Measurements from ENCODE around the gene STK38L. TPM values are rescaled to one million over a fixed set of nuclear protein-coding genes. Genes with fewer than 3 reads are reported as not detected.

STK38L gene
- total and polyA plus RNA-seq, 2 of the 4 experiments (the other 2 are of a cell fraction) = 5.1 to 7.2 TPM

DNA sequence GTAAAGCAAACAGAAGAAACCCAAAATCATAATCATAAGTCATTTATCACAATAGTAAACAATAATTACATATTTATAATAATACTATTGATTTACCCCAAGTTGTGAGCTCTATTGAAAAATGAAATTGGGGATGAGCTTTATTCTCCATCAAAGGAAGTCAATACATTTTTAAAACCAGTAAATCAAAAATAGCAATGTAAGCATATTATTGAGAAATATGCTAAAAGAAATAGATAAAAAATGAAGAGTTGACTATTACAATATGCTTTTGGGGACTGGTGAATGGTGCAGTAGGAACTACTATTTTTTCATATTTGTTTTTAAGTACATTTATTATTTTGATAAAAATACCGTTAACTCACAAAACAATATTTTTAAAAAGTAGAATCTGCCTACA, 31.2 kb upstream of the STK38L start:
- no peak overlapping the region for H2BK20ac ChIP-seq (ENCODE audit: low read depth, low read length)
- H4K8ac ChIP-seq (ENCODE audit: low read depth in 2 of 2, low read length in 2 of 2) = no peak overlapping the region
- no peak overlapping the region for H3K56ac ChIP-seq (ENCODE audit: extremely low read depth, insufficient read depth, low read length)
- H3K9ac ChIP-seq (ENCODE audit: low read depth, low read length) = no peak overlapping the region
- BruUV-seq (replicated peaks) = no TSS peak
- H2BK120ac ChIP-seq (ENCODE audit: low read depth, low read length) = no peak overlapping the region
- H3K36me3 ChIP-seq (ENCODE audit: control insufficient read depth, insufficient read depth, low read length) = no peaks in the 10 kb centered on the region
- no peak overlapping the region for H4K91ac ChIP-seq (ENCODE audit: insufficient read depth, low read depth, low read length)
- no peak overlapping the region for H2AK9ac ChIP-seq (replicated peaks; ENCODE audit: low read depth, low read length, poor library complexity)
- H3K79me1 ChIP-seq (ENCODE audit: low read depth in 1 of 2, low read length in 2 of 2) = no peaks in the 10 kb centered on the region
- no peak overlapping the region for H3K4me2 ChIP-seq (ENCODE audit: low read depth, low read length)
- H3K4me1 ChIP-seq (ENCODE audit: control insufficient read depth, insufficient read depth, low read length) = no peaks in the 10 kb centered on the region
- H4K20me1 ChIP-seq (ENCODE audit: insufficient read depth, low read length) = no peaks in the 10 kb centered on the region
- no peak for DNase-seq
- no peak overlapping the region for H2AFZ ChIP-seq (replicated peaks; ENCODE audit: low read length, poor library complexity)
- H3K18ac ChIP-seq (ENCODE audit: low read depth, low read length) = no peak overlapping the region
- CTCF ChIA-PET = interaction anchor here (0.7 kb wide), 1 partner anchor 197 kb away, joined by 3 read pairs; no protein-coding TSS in a partner anchor
- ATAC-seq (ENCODE audit: low read depth) = no peak
- H4K5ac ChIP-seq (ENCODE audit: low read depth, low read length) = no peak overlapping the region
- dilution Hi-C loops (cut with HindIII; ENCODE audit: low sequenced_read_pairs, unreplicated experiment) (no loop called here), in situ Hi-C loops (cut with MboI; ENCODE audit: low sequenced_read_pairs) (no loop called here), intact Hi-C loops (cut with micrococcal nuclease) (no loop called here)
- H3K27me3 ChIP-seq (ENCODE audit: control insufficient read depth, insufficient read depth, low read length) = no peaks in the 10 kb centered on the region
- H3K27ac ChIP-seq (ENCODE audit: insufficient read depth, low read length) = no peak overlapping the region
- no peaks in the 10 kb centered on the region for H3K9me1 ChIP-seq (ENCODE audit: insufficient read depth, low read length)
- no peak overlapping the region for H3K23ac ChIP-seq (ENCODE audit: low read depth, low read length)
- H3K4ac ChIP-seq (ENCODE audit: low read depth, low read length) = no peak overlapping the region
- no peaks in the 10 kb centered on the region for H3K9me3 ChIP-seq (ENCODE audit: control insufficient read depth, insufficient read depth, low read length)
- TF ChIP-seq RCOR1 (IDR thresholded peaks at IDR 0.05; ENCODE audit: insufficient replicate concordance, low read length) (no peak), MAFK (IDR thresholded peaks at IDR 0.05; ENCODE audit: low read depth, low read length) (peak; percentile 91)
- H3K14ac ChIP-seq (replicated peaks; ENCODE audit: low read depth, low read length) = no peak overlapping the region
- no peak overlapping the region for H2BK15ac ChIP-seq (ENCODE audit: low read depth, low read length)
- no peak overlapping the region for H2BK5ac ChIP-seq (ENCODE audit: low read depth, low read length, poor library complexity, severe bottlenecking)
- no peak overlapping the region for H2AK5ac ChIP-seq (ENCODE audit: low read depth, low read length)
- no peak overlapping the region for H3K4me3 ChIP-seq (ENCODE audit: insufficient read depth, low read depth, low read length)
- POLR2A ChIA-PET (ENCODE audit: unreplicated experiment) = no interaction called here
- WGBS, 2 experiments (ENCODE audit: extremely low coverage in 2 of 2, insufficient read length in 1 of 2) = no CpG with 5 or more reads among the region's 1 CpG

Measured in IMR-90 (cell line).